Uterus (tissue), 4 donors: ENCODE results near the gene SNRPB. TPM values are rescaled to one million over a fixed set of nuclear protein-coding genes. Genes with fewer than 3 reads are reported as not detected.

Source experiments
- DNase-seq, 2 donors: peaks; one replicate each; pipeline ENCODE4 v3.0.0-alpha.2; 2019 to 2020
- H3K27ac ChIP-seq, 2 donors: fragments of 200-600 bp; sonication (generic); 1 replicate in 1 of 2; 2 replicates in 1 of 2; pipeline ENCODE4 v1.5.1; 2016 to 2018
- H3K27me3 ChIP-seq, 2 donors: fragments of 200-600 bp; sonication (generic); one replicate each; pipeline ENCODE4 v1.5.1; 2018 to 2019; ENCODE audit warnings: control low read depth in 1 of 2
- H3K36me3 ChIP-seq, 2 donors: fragments of 200-600 bp; sonication (generic); one replicate each; pipeline ENCODE4 v1.5.1; 2019; ENCODE audit warnings: control low read depth in 1 of 2
- H3K4me1 ChIP-seq, 2 donors: fragments of 200-600 bp; sonication (generic); one replicate each; pipeline ENCODE4 v1.5.1; 2018 to 2019; ENCODE audit warnings: control low read depth in 1 of 2
- H3K4me3 ChIP-seq, 2 donors: fragments of 200-600 bp; sonication (generic); 1 replicate in 1 of 2; 2 replicates in 1 of 2; pipeline ENCODE4 v1.5.1; 2018 to 2019; ENCODE audit warnings: mild to moderate bottlenecking in 1 of 2
- H3K9me3 ChIP-seq, 2 donors: fragments of 200-600 bp; sonication (generic); one replicate each; pipeline ENCODE4 v1.5.1; 2019; ENCODE audit warnings: control low read depth in 1 of 2
- POLR2A ChIP-seq, 2 donors: fragments of 450-650 bp; IDR thresholded peaks; one replicate each; pipeline ENCODE4 v1.6.1; 2016; ENCODE audit warnings: antibody characterized with exemption in 2 of 2, mild to moderate bottlenecking in 1 of 2, moderate library complexity in 1 of 2
- intact Hi-C: fragments of 100-400 bp; cut with DNase I; formaldehyde crosslinking; loops from one replicate; pipeline ENCODE4 v1.15.1; 2023; ENCODE audit warnings: low total_unique reads
- small RNA-seq: library from RNA; depleted of rRNA; stranded (forward); fragments of <200 nt; gene quantifications from one replicate; pipeline ENCODE3, GENCODE V24; 2016
- total RNA-seq, 4 donors: library from RNA; depleted of rRNA in 3 of 4; stranded (reverse); fragments of >200 nt in 3 of 4; gene quantifications; one replicate each; pipeline versions ENCODE4 v1.1.0 to v1.2.4, GENCODE V29; 2014 to 2023
- TF ChIP-seq, protein P1 (sequence below), 4 experiments: fragments of 200-600 bp in 2 of 4; fragments of 450-650 bp in 2 of 4; sonication (generic) in 2 of 4; IDR thresholded peaks; one replicate each; pipeline ENCODE4 v1.5.1; 2016 to 2019; ENCODE audit warnings: antibody characterized with exemption in 4 of 4, mild to moderate bottlenecking in 2 of 4, moderate library complexity in 1 of 4
- donor health status: DM: yes; HTN: yes; CAD: no.

Gene SNRPB
- total RNA-seq, 4 donors from 2014 or later: 108 to 268 (median 133) TPM

DNA sequence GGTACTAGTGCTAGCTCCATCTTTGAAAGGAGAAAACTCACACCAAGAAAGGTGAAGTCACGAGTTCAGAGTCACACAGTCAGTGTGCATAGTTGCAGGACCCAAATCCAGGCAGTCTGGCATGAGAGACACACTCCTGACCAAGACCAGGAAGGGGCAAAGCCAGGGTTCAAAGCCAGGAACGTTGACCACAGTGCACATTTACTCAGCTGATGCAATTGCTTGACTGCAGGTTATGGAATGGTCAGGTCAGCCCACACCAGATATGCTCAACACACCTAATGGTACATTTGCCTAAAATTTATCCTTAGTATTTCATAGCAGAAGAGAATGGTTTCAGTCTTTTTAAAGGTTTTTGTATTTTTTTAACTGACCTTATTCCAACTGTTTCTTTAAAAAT, 52.2 kb downstream of the SNRPB start:
- no peak overlapping the region for H3K4me3 ChIP-seq
- intact Hi-C loops: no loop called here
- H3K27ac ChIP-seq: no peak overlapping the region
- no peaks in the 10 kb centered on the region for H3K4me1 ChIP-seq
- no peaks in the 10 kb centered on the region for H3K36me3 ChIP-seq
- DNase-seq: no peak
- no peak for TF ChIP-seq POLR2A (IDR thresholded peaks at IDR 0.05)
- TF ChIP-seq, protein P1, sequence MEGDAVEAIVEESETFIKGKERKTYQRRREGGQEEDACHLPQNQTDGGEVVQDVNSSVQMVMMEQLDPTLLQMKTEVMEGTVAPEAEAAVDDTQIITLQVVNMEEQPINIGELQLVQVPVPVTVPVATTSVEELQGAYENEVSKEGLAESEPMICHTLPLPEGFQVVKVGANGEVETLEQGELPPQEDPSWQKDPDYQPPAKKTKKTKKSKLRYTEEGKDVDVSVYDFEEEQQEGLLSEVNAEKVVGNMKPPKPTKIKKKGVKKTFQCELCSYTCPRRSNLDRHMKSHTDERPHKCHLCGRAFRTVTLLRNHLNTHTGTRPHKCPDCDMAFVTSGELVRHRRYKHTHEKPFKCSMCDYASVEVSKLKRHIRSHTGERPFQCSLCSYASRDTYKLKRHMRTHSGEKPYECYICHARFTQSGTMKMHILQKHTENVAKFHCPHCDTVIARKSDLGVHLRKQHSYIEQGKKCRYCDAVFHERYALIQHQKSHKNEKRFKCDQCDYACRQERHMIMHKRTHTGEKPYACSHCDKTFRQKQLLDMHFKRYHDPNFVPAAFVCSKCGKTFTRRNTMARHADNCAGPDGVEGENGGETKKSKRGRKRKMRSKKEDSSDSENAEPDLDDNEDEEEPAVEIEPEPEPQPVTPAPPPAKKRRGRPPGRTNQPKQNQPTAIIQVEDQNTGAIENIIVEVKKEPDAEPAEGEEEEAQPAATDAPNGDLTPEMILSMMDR (IDR thresholded peaks at IDR 0.05): no peak
- H3K9me3 ChIP-seq: no peaks in the 10 kb centered on the region
- no peaks in the 10 kb centered on the region for H3K27me3 ChIP-seq

DNA sequence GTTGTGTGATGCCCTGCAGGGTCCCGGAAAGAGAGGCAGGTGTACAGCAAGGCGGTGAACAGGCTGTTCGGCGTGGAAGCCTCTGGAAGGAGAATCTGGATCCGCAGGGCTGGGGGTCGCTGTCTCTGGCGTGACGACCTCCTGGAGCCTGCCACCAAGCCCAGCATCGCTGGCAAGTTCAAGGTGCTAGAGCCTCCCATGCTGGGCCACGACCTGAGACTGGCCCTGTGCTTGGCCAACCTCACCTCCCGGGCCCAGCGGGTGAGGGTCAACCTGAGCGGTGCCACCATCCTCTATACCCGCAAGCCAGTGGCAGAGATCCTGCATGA, 53.4 kb downstream of the SNRPB start:
- no peak for DNase-seq
- intact Hi-C loops: no loop called here

DNA sequence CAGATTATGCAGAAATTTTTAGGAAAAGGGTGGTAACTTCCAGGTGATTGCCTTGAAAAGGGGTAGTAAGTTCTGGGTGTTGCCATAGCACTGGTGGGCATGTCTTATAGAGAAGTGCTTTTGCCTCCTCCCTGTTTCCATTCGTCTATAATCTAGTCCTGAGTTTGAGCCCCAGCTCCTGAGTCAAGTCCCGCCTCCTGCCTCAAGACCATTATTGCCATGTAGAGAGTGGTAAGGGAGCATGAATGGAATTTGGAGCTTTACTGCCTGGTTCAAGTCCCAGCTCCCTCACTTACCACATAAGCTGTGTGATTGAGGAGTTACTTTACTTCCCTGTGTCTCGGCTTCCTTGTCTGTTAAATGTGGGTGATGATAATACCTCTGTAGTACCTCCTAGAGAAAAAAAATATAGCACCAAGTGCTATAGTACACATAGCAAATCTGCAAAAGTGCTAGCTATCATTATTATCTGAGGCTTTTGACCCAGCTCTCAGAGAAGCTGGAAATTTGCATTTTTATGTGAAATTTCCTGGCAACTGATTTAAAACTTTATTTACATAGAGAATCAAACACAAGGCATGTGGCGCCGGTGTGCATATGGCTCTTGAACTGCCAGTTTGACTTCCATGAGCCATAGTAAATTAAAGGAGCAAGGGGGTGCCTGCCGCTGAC, 53.9 kb downstream of the SNRPB start:
- Histone ChIP-seq H3K9me3 (no peaks in the 10 kb centered on the region), H3K36me3 (no peaks in the 10 kb centered on the region), H3K27ac (no peak overlapping the region), H3K4me1 (no peaks in the 10 kb centered on the region), H3K4me3 (no peak overlapping the region), H3K27me3 (no peaks in the 10 kb centered on the region)
- TF ChIP-seq, protein P1 (IDR thresholded peaks at IDR 0.05): no peak
- no peak for TF ChIP-seq POLR2A (IDR thresholded peaks at IDR 0.05)
- DNase-seq: no peak
- intact Hi-C loops: no loop called here

More for the DNA sequence above, 53.4 kb downstream of the SNRPB start:
- Histone ChIP-seq H3K36me3 (no peaks in the 10 kb centered on the region), H3K4me3 (no peak overlapping the region), H3K27ac (no peak overlapping the region), H3K4me1 (no peaks in the 10 kb centered on the region), H3K27me3 (no peaks in the 10 kb centered on the region), H3K9me3 (no peaks in the 10 kb centered on the region)
- no peak for TF ChIP-seq POLR2A (IDR thresholded peaks at IDR 0.05)
- TF ChIP-seq, protein P1 (IDR thresholded peaks at IDR 0.05): no peak

Small RNA genes within 50 kb of the gene (small RNA-seq; reads per million reads assigned to genes)
- not detected for gene RF00019

Other genes starting within 250 kb of the SNRPB start
- gene TGM3, start 174.8 kb downstream of the SNRPB start, total RNA-seq: under 1 TPM in 1 of 4 donors, not detected in 3; 0.21 TPM
- gene TGM6, start 89.9 kb downstream of the SNRPB start, total RNA-seq: not detected
- 10 to 100 TPM; 11.2 to 20.5 (median 15.1) TPM for gene ZNF343, start 38.1 kb upstream of the SNRPB start, total RNA-seq
- gene TMC2, start 65.8 kb upstream of the SNRPB start, total RNA-seq: not detected
- gene NOP56, start 181.8 kb upstream of the SNRPB start, total RNA-seq: 100 to 1,000 TPM; 108 to 151 (median 134) TPM
- 100 to 1,000 TPM in 1 of 4 donors, 10 to 100 TPM in 3; 33.8 to 220 (median 83.7) TPM for gene IDH3B, start 193.4 kb upstream of the SNRPB start, total RNA-seq
- gene EBF4, start 222.0 kb upstream of the SNRPB start, total RNA-seq: 10 to 100 TPM in 3 of 4 donors, 1 to 10 TPM in 1; 7.1 to 69.5 (median 21.7) TPM